ENCODE measurements around the gene KCNIP1.

The KCNIP1 gene

GRCh38 chr5:170737591-170737990 lies 233.8 kb downstream of the KCNIP1 start:
- in situ Hi-C loops (cut with HindIII; ENCODE audit: low sequenced_read_pairs): no loop called here
- H3K4me3 ChIP-seq (ENCODE audit: low read depth, low read length): no peak overlapping the region
- DNase-seq (ENCODE audit: low read depth, low spot score): no peak
- no peak for TF ChIP-seq CTCF (IDR thresholded peaks at IDR 0.05; ENCODE audit: low read depth, low read length)

- H3K4me3 ChIP-seq (ENCODE audit: low read depth, low read length): no peak overlapping the region
- no peak for TF ChIP-seq CTCF (IDR thresholded peaks at IDR 0.05; ENCODE audit: low read depth, low read length)
- in situ Hi-C loops (cut with HindIII; ENCODE audit: low sequenced_read_pairs): no loop called here
- DNase-seq (ENCODE audit: low read depth, low spot score): no peak
Measured at GRCh38 chr5:170738840-170739239, 235.0 kb downstream of the KCNIP1 start.

- no peak overlapping the region for H3K4me3 ChIP-seq (ENCODE audit: low read depth, low read length)
- in situ Hi-C loops (cut with HindIII; ENCODE audit: low sequenced_read_pairs): no loop called here
- DNase-seq (ENCODE audit: low read depth, low spot score): no peak
Measured at GRCh38 chr5:170739446-170739845, 235.6 kb downstream of the KCNIP1 start.

GRCh38 chr5:170740551-170741205 lies 236.9 kb downstream of the KCNIP1 start:
- no peak overlapping the region for H3K4me3 ChIP-seq (ENCODE audit: low read depth, low read length)
- no peak for TF ChIP-seq CTCF (IDR thresholded peaks at IDR 0.05; ENCODE audit: low read depth, low read length)
- in situ Hi-C loops (cut with HindIII; ENCODE audit: low sequenced_read_pairs): no loop called here
- DNase-seq (ENCODE audit: low read depth, low spot score): no peak

More at GRCh38 chr5:170739446-170739845, 235.6 kb downstream of the KCNIP1 start:
- no peak for TF ChIP-seq CTCF (IDR thresholded peaks at IDR 0.05; ENCODE audit: low read depth, low read length)

- no peak for TF ChIP-seq CTCF (IDR thresholded peaks at IDR 0.05; ENCODE audit: low read depth, low read length)
Measured at GRCh38 chr5:170741801-170742200, 238.0 kb downstream of the KCNIP1 start.

GRCh38 chr5:170743876-170744212 lies 240.0 kb downstream of the KCNIP1 start:
- in situ Hi-C loops (cut with HindIII; ENCODE audit: low sequenced_read_pairs): no loop called here
- no peak for DNase-seq (ENCODE audit: low read depth, low spot score)
- no peak for TF ChIP-seq CTCF (IDR thresholded peaks at IDR 0.05; ENCODE audit: low read depth, low read length)
- H3K4me3 ChIP-seq (ENCODE audit: low read depth, low read length): no peak overlapping the region

More at GRCh38 chr5:170741801-170742200, 238.0 kb downstream of the KCNIP1 start:
- DNase-seq (ENCODE audit: low read depth, low spot score): no peak
- no peak overlapping the region for H3K4me3 ChIP-seq (ENCODE audit: low read depth, low read length)
- in situ Hi-C loops (cut with HindIII; ENCODE audit: low sequenced_read_pairs): no loop called here
